Upper lobe of left lung (tissue), 4 donors: ENCODE measurements around the gene MEP1A.

Experiments
- EP300 ChIP-seq, 4 donors: sonication (generic); formaldehyde crosslinking; IDR thresholded peaks; one replicate each; pipeline ENCODE4 v1.5.1; 2017; ENCODE audit warnings: antibody characterized with exemption in 4 of 4, control low read depth in 2 of 4
- POLR2A ChIP-seq, 4 donors: fragments of 450-650 bp; IDR thresholded peaks; one replicate each; pipeline ENCODE4 v1.5.1; 2016 to 2017; ENCODE audit warnings: antibody characterized with exemption in 4 of 4, mild to moderate bottlenecking in 2 of 4
- POLR2AphosphoS5 ChIP-seq, 2 donors: sonication (generic); formaldehyde crosslinking; IDR thresholded peaks; one replicate each; pipeline ENCODE4 v1.5.1; 2017; ENCODE audit warnings: antibody characterized with exemption in 2 of 2
- TF ChIP-seq, protein P1 (sequence below), 6 experiments: fragments of 450-650 bp in 4 of 6; fragments of 200-600 bp in 2 of 6; sonication (generic) in 2 of 6; IDR thresholded peaks; one replicate each; pipeline ENCODE4 v1.5.1; 2016 to 2019; ENCODE audit warnings: antibody characterized with exemption in 6 of 6

DNA sequence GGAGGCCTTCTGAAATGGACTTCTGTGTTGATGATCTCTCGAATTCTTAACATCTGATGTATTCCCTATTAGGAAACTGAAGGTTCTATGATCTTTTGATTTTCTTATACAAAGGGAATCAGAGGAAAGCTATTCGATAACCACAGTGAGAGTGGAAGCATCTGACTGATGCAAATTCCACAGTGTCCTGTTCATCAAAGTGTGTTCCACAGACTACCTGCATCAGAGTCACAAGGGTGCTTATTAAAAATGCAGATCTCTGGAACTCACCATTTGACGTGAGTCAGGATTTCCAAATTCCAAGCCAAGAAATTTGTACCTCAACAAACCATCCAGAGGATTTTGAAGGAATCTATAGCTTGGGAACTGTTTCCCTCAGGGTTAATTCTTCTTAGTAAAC is 4.4 kb upstream of the MEP1A start:
- TF ChIP-seq, protein P1, sequence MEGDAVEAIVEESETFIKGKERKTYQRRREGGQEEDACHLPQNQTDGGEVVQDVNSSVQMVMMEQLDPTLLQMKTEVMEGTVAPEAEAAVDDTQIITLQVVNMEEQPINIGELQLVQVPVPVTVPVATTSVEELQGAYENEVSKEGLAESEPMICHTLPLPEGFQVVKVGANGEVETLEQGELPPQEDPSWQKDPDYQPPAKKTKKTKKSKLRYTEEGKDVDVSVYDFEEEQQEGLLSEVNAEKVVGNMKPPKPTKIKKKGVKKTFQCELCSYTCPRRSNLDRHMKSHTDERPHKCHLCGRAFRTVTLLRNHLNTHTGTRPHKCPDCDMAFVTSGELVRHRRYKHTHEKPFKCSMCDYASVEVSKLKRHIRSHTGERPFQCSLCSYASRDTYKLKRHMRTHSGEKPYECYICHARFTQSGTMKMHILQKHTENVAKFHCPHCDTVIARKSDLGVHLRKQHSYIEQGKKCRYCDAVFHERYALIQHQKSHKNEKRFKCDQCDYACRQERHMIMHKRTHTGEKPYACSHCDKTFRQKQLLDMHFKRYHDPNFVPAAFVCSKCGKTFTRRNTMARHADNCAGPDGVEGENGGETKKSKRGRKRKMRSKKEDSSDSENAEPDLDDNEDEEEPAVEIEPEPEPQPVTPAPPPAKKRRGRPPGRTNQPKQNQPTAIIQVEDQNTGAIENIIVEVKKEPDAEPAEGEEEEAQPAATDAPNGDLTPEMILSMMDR (IDR thresholded peaks at IDR 0.05) = no peak
- TF ChIP-seq EP300 (IDR thresholded peaks at IDR 0.05) = no peak
- TF ChIP-seq POLR2AphosphoS5 (IDR thresholded peaks at IDR 0.05) = no peak
- TF ChIP-seq POLR2A (IDR thresholded peaks at IDR 0.05) = no peak
